AG04449 (cell line): ENCODE data around the gene CXCR4.

Source experiments
- CTCF ChIA-PET: fragments of 350-600 bp; formaldehyde crosslinking; extraction: SDS; loops from one replicate; lab custom pipeline; 2021; ENCODE audit warnings: antibody characterized with exemption; lab: Yijun Ruan, JAX
- POLR2A ChIA-PET: fragments of 400-600, 350-600 bp; formaldehyde crosslinking; extraction: SDS; loops from one replicate; lab custom pipeline; 2020; ENCODE audit warnings: antibody characterized with exemption, inconsistent platforms; lab: Yijun Ruan, JAX
- DNase-seq: peaks from one replicate; pipeline ENCODE4 v3.0.0-alpha.2; 2010; ENCODE audit warnings: low read depth, low spot score
- H3K4me3 ChIP-seq: 2 replicates; pipeline ENCODE4 v1.5.1; 2011; ENCODE audit warnings: low read depth, mild to moderate bottlenecking, control low read depth, low read length
- TF ChIP-seq, protein P1 (sequence below): IDR thresholded peaks from one replicate; pipeline ENCODE4 v1.5.1; 2011; ENCODE audit warnings: mild to moderate bottlenecking, moderate library complexity, low read length, control low read depth, inconsistent platforms; ENCODE audit not compliant: insufficient read depth; ENCODE audit errors: missing control alignments

Gene CXCR4

DNA sequence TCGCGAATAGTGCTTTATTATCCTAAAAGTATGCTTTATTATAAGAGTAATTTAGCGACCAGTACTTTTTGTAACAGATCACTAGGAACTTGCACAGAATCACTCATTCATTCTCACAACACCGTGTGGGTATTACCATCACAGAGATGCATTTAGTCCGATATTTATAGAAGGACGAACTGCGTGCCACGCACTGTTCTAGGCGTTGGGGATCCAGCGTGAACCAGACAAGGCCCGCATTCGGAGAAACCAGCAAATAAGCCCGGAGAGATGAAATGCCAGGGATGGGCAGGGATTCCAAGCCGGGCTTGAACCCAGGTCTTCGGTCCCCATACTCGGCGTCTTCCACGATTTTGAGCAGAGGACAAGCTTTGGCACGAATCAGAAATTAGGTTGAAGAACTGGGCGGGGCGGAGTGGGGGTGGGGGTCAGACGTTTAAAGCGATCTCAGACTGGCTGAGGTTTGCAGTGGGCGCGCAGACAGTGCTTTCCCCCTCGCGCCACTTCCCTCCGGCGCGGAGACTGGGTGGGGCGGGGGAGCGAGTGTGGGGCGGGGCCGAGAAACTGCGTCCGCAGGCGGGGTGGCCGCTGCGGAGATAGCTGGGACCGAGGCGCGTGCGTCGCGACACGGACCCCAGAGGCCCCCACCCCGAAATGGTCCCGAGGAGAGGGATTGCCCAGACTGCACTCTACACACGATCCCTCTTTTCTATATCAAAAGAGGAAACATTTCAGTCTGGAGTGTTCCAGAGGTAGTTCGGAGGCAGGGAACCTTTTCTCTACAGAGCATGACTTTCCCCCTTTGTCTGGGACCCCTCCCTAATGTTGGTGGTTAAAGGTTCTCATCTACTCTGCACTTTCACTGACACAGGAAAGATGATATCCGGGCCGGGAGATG, 1.1 kb upstream of the CXCR4 start:
- H3K4me3 ChIP-seq, result no peak overlapping the region; the same call in 1 of the 2 replicates
- DNase-seq, result no peak
- TF ChIP-seq, protein P1, sequence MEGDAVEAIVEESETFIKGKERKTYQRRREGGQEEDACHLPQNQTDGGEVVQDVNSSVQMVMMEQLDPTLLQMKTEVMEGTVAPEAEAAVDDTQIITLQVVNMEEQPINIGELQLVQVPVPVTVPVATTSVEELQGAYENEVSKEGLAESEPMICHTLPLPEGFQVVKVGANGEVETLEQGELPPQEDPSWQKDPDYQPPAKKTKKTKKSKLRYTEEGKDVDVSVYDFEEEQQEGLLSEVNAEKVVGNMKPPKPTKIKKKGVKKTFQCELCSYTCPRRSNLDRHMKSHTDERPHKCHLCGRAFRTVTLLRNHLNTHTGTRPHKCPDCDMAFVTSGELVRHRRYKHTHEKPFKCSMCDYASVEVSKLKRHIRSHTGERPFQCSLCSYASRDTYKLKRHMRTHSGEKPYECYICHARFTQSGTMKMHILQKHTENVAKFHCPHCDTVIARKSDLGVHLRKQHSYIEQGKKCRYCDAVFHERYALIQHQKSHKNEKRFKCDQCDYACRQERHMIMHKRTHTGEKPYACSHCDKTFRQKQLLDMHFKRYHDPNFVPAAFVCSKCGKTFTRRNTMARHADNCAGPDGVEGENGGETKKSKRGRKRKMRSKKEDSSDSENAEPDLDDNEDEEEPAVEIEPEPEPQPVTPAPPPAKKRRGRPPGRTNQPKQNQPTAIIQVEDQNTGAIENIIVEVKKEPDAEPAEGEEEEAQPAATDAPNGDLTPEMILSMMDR, result no peak
- ChIA-PET POLR2A (no interaction called here), CTCF (no interaction called here)

DNA sequence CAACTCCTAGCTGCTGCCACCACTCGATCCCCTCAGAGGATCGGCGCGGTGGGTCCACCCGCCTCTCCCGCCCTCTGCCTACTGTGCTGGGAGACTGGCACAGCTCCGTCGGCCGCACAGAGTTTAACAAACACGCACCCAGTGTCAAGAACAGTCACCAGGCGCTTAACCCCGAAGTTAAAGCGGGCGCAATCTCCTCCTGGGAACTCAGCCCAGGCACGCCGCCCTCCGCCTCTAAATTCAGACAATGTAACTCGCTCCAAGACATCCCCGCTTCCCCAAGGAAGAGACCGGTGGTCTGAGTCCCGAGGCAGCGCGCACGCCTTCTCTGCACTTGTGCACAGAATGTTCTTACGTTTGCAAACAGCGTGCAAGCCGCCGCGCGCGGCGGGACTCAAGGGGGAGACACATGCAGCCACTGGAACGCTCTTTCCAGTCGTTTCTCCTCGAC, 533 bp downstream of the CXCR4 start:
- TF ChIP-seq, protein P1, result no peak
- ChIA-PET POLR2A (no interaction called here), CTCF (no interaction called here)
- peak overlapping the region; percentile 6; the same call in 1 of the 2 replicates for H3K4me3 ChIP-seq
- DNase-seq, result no peak

DNA sequence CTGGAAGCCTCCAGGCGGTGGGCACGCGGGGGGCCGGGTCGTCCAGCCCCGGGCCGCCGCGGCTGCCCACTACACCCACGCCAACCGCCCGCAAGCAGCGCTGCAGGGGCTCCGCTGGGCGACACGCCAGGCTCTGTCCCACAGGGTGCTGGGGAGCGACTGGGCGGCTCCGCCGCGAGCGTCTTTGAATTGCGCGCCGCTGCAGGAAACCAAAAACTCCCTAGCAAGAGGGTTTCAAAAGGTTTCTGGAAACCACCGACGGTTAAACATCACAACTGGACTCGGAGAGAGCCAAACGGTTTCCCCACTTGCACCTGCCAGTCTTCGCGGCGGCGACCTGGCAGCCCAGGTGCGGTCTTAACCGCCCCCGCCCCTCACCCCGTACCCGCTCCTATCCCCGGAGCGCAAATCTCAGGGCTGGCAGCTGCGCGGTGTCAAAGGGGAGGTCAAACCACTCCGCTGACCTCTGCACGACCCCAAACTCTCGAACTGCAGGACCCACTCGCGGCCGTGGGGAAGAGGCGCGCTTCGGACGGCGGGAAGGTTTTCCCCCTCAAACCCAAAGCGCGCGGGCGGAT, 1.0 kb downstream of the CXCR4 start:
- DNase-seq, result no peak
- CTCF ChIA-PET, result no interaction called here
- TF ChIP-seq, protein P1, result no peak
- no peak overlapping the region for H3K4me3 ChIP-seq
- POLR2A ChIA-PET, result no interaction called here

DNA sequence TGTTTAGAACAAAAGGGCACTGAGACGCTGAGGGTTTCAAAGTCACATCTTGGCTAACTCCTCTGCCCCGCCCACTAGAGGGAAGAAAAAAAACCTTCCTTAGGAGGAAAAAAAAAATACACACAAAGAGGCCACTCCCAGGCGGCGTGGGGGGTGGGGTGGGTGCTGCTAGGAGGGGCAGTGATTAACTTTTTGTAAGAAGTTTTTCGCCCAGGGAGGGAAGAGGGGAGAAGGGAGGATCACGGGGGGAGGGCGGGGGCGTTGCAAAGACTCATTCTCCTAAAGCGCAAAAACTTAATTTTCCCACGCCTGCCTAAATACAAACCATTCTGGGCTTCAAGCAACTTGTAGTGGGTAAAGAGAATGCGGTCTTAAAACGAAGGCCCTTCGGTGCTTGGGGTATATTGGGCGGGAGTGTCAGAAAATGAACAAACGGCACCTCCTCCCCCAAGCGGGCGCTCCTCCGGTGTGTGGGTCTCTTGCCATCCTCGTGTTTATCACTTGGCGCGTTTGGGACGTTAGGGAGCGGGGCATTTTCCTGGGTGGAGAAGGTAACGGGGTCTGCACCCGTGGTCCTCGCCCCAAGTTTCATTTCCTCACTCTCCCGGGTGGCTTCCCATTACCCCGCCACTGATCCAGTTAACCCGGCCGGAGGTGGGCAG, 1.7 kb downstream of the CXCR4 start:
- ChIA-PET POLR2A (no interaction called here), CTCF (no interaction called here)
- no peak overlapping the region for H3K4me3 ChIP-seq
- DNase-seq, result no peak
- TF ChIP-seq, protein P1, result no peak

DNA sequence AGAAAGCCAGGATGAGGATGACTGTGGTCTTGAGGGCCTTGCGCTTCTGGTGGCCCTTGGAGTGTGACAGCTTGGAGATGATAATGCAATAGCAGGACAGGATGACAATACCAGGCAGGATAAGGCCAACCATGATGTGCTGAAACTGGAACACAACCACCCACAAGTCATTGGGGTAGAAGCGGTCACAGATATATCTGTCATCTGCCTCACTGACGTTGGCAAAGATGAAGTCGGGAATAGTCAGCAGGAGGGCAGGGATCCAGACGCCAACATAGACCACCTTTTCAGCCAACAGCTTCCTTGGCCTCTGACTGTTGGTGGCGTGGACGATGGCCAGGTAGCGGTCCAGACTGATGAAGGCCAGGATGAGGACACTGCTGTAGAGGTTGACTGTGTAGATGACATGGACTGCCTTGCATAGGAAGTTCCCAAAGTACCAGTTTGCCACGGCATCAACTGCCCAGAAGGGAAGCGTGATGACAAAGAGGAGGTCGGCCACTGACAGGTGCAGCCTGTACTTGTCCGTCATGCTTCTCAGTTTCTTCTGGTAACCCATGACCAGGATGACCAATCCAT, 2.7 kb downstream of the CXCR4 start:
- POLR2A ChIA-PET, result no interaction called here
- CTCF ChIA-PET, result no interaction called here
- no peak for DNase-seq
- H3K4me3 ChIP-seq, result no peak overlapping the region
- TF ChIP-seq, protein P1, result no peak
